Amniotic stem cell (primary cell): ENCODE results near the gene UBXN2A.
"Not testable (repeated sequence)": the region's sequence is repeated elsewhere in the genome, so short reads cannot be mapped to it uniquely, and the experiment has no call there.

ENCODE experiments used
- DNase-seq: peaks from one replicate; lab custom pipeline; 2025; lab: John Stamatoyannopoulos, UW

The UBXN2A gene

GRCh38 chr2:24011250-24012104 is 71.2 kb downstream of the UBXN2A start:
- no peak for DNase-seq

DNA sequence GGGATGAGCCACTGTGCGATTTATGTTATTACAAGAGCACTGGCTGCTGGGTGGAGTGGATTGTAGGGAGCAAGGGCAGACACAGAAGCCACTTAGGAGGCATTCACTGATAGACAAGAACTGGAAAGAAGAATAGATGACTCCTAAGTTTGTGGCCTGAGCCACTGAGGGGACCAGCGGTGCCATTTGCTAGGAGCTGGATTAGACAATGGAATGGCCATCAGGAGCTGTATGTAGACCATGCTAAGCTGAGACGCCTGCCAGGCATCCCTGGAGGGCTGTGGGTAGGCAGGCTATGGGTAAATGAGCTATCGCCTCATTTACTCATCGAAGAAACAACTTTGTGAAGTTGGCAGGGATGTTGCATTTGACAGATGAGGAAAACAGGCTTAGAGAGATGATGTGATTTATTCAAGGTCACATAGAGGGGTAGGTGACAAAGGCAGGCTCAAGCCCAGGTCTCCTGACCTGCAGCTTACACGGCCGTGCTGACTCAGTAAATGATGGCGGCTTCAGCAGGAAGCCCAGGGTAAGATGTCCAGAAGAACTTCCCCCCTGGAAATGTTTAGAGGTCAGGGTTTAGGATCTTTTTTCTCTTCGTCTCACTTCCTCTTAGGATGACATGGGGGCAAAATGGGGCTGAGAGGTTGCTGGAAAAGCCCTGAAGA is 72.4 kb downstream of the UBXN2A start:
- DNase-seq, result no peak

- not testable (repeated sequence) for DNase-seq
Observed at GRCh38 chr2:24014902-24015301, 74.6 kb downstream of the UBXN2A start.

DNA sequence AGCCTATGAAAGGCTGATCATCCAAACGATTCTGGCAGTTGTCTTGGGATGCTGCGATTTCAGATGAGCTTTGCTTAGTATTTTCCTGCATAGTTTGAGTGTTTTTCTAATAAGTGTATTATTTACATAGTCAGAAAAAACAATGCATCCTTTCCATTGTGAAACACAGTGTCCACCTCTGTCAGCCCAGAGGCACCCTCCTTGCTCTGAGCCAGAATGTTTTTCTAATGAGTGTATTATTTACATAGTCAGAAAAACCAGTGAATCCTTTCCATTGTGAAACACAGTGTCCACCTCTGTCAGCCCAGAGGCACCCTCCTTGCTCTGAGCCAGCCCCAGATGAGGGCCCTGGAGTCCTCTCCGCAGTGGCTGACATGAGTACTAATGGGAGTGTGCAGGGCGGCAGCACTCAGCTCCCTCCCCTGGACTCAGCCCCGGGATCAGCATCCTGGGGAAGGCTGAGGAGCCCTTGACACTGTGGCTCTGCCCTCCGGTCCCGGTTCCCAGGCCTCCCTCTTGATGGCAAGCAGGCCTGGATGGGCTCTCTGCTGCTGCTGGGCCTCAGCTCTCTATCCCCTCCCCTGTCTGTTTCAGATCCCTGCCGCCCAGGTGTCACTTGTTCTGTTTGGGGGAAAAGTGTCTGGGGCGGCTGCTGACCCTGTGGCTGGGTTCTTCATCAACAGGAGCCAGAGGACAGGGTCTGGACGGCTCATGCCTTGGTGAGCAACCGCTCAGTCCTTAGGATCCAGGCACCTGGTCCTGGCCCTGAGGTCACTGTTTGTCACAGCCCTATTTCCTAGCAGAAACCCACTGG is 75.5 kb downstream of the UBXN2A start:
- DNase-seq, result no peak

DNA sequence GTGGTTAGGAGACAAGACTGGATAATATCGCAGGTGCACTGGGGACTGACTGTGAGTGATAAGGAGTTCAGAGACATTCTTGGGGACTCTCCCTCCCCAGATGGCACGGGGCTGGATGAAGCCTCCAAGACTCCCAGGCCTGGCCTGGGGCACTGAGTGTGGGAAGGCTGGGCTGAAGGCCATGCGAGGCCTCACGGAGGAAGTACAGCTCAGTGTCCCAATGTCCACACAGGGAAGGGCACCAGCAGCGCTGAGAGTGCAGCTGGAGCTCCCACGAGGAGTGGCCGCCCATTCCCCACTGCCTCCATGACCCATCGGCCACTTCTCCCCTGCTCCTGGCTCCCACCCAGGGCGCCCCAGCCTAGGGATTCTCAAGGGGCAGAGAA is 76.1 kb downstream of the UBXN2A start:
- no peak for DNase-seq

- no peak for DNase-seq
Observed at GRCh38 chr2:24016853-24017703, 76.8 kb downstream of the UBXN2A start.

GRCh38 chr2:24017711-24018110 is 77.4 kb downstream of the UBXN2A start:
- DNase-seq, result no peak

- no peak for DNase-seq
Observed at GRCh38 chr2:24018241-24018640, 78.0 kb downstream of the UBXN2A start.

DNA sequence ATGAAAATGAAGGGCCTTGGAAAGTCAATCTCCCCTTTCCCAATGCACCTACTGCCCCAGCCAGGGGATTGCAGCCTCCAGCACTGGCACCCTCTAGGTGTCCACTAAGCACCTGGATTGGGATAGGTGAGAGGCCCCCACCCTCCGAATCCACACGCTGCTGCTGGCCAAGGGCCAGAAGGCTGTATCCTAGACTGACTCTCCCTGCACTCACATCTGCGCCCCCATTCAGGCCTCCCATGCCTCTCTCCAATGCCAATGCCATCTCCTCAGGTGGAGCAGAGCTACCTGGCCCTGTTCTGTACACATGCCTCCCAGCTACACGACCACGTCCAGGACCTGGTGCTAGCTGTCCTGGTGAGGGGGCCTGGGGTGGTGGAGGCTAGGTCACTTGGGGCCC is 79.5 kb downstream of the UBXN2A start:
- DNase-seq, result no peak

DNA sequence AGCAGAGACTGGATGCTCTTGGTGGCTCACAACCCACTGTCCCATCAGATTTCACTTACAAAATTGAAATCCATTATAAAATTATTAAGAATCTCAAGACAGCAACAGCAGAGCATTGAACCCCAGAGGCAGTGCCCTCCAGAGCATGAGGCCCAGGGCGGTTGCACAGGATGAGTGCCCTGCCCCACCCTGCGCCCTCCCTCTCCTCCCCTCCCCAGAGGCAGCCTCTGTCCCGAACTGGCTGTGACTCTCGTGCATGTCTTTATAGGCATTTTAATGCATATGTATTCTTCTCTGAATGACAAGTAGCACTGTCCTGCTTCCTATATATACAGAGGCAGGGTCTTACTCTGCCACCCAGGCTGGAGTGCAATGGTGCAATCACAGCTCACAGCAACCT is 80.0 kb downstream of the UBXN2A start:
- DNase-seq, result no peak

- no peak for DNase-seq
Observed at GRCh38 chr2:24021122-24021998, 81.1 kb downstream of the UBXN2A start.

GRCh38 chr2:24022324-24022974 is 82.2 kb downstream of the UBXN2A start:
- DNase-seq, result no peak

DNA sequence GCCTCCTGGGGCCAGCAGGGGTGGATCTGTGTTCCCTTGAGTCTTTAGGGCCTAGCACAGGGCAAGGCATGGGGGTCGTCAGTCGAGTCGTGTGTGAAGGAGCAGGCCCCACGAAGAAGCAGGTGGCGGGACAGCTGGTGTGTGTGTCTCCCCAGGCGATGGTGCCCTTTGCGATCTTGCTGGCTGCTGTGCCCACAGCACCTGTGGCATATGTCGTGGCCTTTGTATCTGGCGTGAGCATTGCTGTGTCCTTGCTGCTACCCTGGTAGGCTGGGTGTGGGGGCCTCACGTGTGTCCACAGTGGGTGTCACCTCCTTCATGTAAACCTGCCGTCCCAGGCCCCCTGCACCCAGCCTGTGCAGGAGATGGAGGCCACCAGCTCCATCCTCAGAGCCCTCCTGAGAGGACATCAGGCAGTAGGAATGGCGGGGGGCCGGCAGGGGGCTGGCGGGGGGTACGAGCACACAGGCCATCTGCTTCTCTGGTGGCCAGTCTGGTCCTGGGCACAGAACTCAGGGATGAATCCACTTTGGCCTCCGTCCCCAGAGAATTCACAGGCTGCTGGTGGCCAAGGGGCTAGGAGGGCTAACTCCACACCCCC is 82.8 kb downstream of the UBXN2A start:
- no peak for DNase-seq

DNA sequence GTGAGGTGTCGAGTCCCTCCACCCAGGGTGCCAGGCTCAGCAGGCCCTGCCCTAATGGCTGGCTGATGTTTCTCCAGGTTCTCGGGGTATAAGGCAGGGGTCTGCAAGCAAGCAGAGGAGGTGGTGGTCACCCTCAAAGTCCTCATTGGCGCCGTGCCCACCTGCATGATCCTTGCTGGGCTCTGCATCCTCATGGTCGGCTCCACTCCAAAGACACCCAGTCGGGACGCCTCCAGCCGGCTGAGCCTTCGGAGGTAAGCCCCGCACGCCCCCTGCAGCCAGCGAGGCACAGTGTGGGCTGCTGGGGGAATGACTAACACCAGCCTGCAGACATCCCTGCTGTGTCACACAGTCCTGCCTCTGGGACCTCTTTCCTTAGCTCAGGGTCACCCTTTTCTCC is 83.8 kb downstream of the UBXN2A start:
- DNase-seq, result no peak

GRCh38 chr2:24024996-24025663 is 84.9 kb downstream of the UBXN2A start:
- no peak for DNase-seq

GRCh38 chr2:24026233-24026632 is 86.0 kb downstream of the UBXN2A start:
- no peak for DNase-seq

GRCh38 chr2:24038786-24039499 is 98.7 kb downstream of the UBXN2A start:
- no peak for DNase-seq

DNA sequence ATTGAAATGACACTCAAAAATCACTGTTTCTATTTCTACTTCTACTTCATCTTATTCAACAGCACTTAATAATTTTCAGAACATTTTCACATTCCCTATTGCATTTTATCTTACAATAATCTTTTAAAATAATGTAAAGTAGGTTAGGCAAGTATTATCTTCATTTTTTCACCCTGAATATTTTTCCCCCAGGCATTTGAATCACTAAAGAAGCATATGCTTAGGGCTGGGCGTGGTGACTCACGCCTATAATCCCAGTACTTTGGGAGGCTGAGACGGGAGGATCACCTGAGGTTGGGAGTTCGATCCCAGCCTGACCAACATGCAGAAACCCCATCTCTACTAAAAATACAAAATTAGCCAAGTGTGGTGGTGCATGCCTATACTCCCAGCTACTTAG is 100.2 kb downstream of the UBXN2A start:
- no peak for DNase-seq

GRCh38 chr2:24043133-24043532 is 102.9 kb downstream of the UBXN2A start:
- not testable (repeated sequence) for DNase-seq
